ENCODE data around the gene AFG1L.

GRCh38 chr6:108403236-108403635 lies 108.4 kb downstream of the AFG1L start:
- TF ChIP-seq SIN3A (IDR thresholded peaks at IDR 0.05; ENCODE audit: borderline replicate concordance, insufficient read depth, low read length) (no peak), POLR2AphosphoS5 (IDR thresholded peaks at IDR 0.05; ENCODE audit: low read depth, low read length) (no peak), REST (IDR thresholded peaks at IDR 0.05; ENCODE audit: insufficient read depth in 1 of 2, low read depth in 2 of 2, low read length in 2 of 2) (no peak), TAF1 (IDR thresholded peaks at IDR 0.05; ENCODE audit: borderline replicate concordance, insufficient read depth, low read length) (no peak), FOXP2 (optimal IDR thresholded peaks at IDR 0.05; ENCODE audit: borderline replicate concordance, extremely low read depth, extremely low read length, insufficient read depth) (no peak)

All from PFSK-1 (cell line).